T-helper 1 cell treated with Interleukin-12 subunit alpha and Interleukin-12 subunit beta and Interleukin-4 antibody, amounts not matched to agents 30 μg/mL and 1 μg/mL, for 36 hours (primary cell): ENCODE data around the gene RASSF1.

Experiments
- H3K27ac Mint-ChIP-seq: one replicate; pipeline ENCODE4 v1.8.0; 2021; ENCODE audit warnings: mild to moderate bottlenecking, mixed read lengths
- H3K27me3 Mint-ChIP-seq: one replicate; pipeline ENCODE4 v1.8.0; 2021; ENCODE audit warnings: low read depth, mixed read lengths
- H3K36me3 Mint-ChIP-seq: one replicate; pipeline ENCODE4 v1.8.0; 2021; ENCODE audit warnings: low read depth, mixed read lengths
- H3K4me1 Mint-ChIP-seq: one replicate; pipeline ENCODE4 v1.8.0; 2021; ENCODE audit warnings: low read depth, mixed read lengths
- H3K4me3 Mint-ChIP-seq: one replicate; pipeline ENCODE4 v1.8.0; 2021; ENCODE audit warnings: mild to moderate bottlenecking, moderate library complexity, mixed read lengths
- H3K9me3 Mint-ChIP-seq: one replicate; pipeline ENCODE4 v1.8.0; 2021; ENCODE audit warnings: mixed read lengths

Gene RASSF1

GRCh38 chr3:50374363-50375257 lies 34.0 kb upstream of the RASSF1 start:
- Mint-ChIP-seq H3K27me3 (no peaks in the 10 kb centered on the region), H3K4me3 (no peak overlapping the region), H3K27ac (no peak overlapping the region), H3K36me3 (no peaks in the 10 kb centered on the region), H3K9me3 (no peaks in the 10 kb centered on the region), H3K4me1 (peaks cover 2% of the 10 kb centered on the region)

- H3K27me3 Mint-ChIP-seq: no peaks in the 10 kb centered on the region
- no peak overlapping the region for H3K4me3 Mint-ChIP-seq
Observed at GRCh38 chr3:50373146-50374051, 32.8 kb upstream of the RASSF1 start.

GRCh38 chr3:50372349-50372748 lies 31.7 kb upstream of the RASSF1 start:
- H3K36me3 Mint-ChIP-seq: no peaks in the 10 kb centered on the region
- peaks cover 4% of the 10 kb centered on the region for H3K4me1 Mint-ChIP-seq
- no peaks in the 10 kb centered on the region for H3K9me3 Mint-ChIP-seq
- H3K4me3 Mint-ChIP-seq: no peak overlapping the region
- H3K27ac Mint-ChIP-seq: no peak overlapping the region
- no peaks in the 10 kb centered on the region for H3K27me3 Mint-ChIP-seq

More at GRCh38 chr3:50373146-50374051, 32.8 kb upstream of the RASSF1 start:
- H3K27ac Mint-ChIP-seq: no peak overlapping the region
- H3K9me3 Mint-ChIP-seq: no peaks in the 10 kb centered on the region
- H3K36me3 Mint-ChIP-seq: no peaks in the 10 kb centered on the region
- H3K4me1 Mint-ChIP-seq: peaks cover 4% of the 10 kb centered on the region

GRCh38 chr3:50371133-50371685 lies 30.6 kb upstream of the RASSF1 start:
- Mint-ChIP-seq H3K27ac (no peak overlapping the region), H3K9me3 (no peaks in the 10 kb centered on the region), H3K27me3 (no peaks in the 10 kb centered on the region), H3K36me3 (no peaks in the 10 kb centered on the region), H3K4me3 (no peak overlapping the region), H3K4me1 (peaks cover 4% of the 10 kb centered on the region)

- H3K4me1 Mint-ChIP-seq: peaks cover 7% of the 10 kb centered on the region
- no peaks in the 10 kb centered on the region for H3K36me3 Mint-ChIP-seq
- H3K27ac Mint-ChIP-seq: no peak overlapping the region
- H3K27me3 Mint-ChIP-seq: no peaks in the 10 kb centered on the region
- H3K9me3 Mint-ChIP-seq: no peaks in the 10 kb centered on the region
- no peak overlapping the region for H3K4me3 Mint-ChIP-seq
Observed at GRCh38 chr3:50370594-50370993, 30.0 kb upstream of the RASSF1 start.

GRCh38 chr3:50369012-50369670 lies 28.5 kb upstream of the RASSF1 start:
- Mint-ChIP-seq H3K4me3 (no peak overlapping the region), H3K9me3 (no peaks in the 10 kb centered on the region), H3K4me1 (peaks cover 10% of the 10 kb centered on the region), H3K27me3 (no peaks in the 10 kb centered on the region), H3K27ac (no peak overlapping the region), H3K36me3 (no peaks in the 10 kb centered on the region)

GRCh38 chr3:50365842-50366220 lies 25.2 kb upstream of the RASSF1 start:
- no peaks in the 10 kb centered on the region for H3K27me3 Mint-ChIP-seq
- H3K4me3 Mint-ChIP-seq: peak overlapping the region; percentile 82
- no peaks in the 10 kb centered on the region for H3K9me3 Mint-ChIP-seq
- H3K4me1 Mint-ChIP-seq: peaks cover 8% of the 10 kb centered on the region
- peak overlapping the region; percentile 78 for H3K27ac Mint-ChIP-seq
- H3K36me3 Mint-ChIP-seq: peaks cover 2% of the 10 kb centered on the region

- Mint-ChIP-seq H3K36me3 (peaks cover 2% of the 10 kb centered on the region), H3K9me3 (no peaks in the 10 kb centered on the region), H3K27me3 (no peaks in the 10 kb centered on the region), H3K27ac (peak overlapping the region; percentile 78), H3K4me3 (peak overlapping the region; percentile 82), H3K4me1 (peaks cover 8% of the 10 kb centered on the region)
Observed at GRCh38 chr3:50365080-50365841, 24.6 kb upstream of the RASSF1 start.

- Mint-ChIP-seq H3K27ac (no peak overlapping the region), H3K4me1 (peaks cover 12% of the 10 kb centered on the region), H3K4me3 (peak overlapping the region; percentile 65), H3K9me3 (no peaks in the 10 kb centered on the region), H3K27me3 (no peaks in the 10 kb centered on the region), H3K36me3 (peaks cover 2% of the 10 kb centered on the region)
Observed at GRCh38 chr3:50364573-50365079, 24.0 kb upstream of the RASSF1 start.

GRCh38 chr3:50359760-50360110 lies 19.1 kb upstream of the RASSF1 start:
- Mint-ChIP-seq H3K36me3 (peaks cover 20% of the 10 kb centered on the region), H3K4me1 (peaks cover 32% of the 10 kb centered on the region), H3K27me3 (no peaks in the 10 kb centered on the region), H3K4me3 (peak overlapping the region; percentile 98), H3K27ac (peak overlapping the region; percentile 92), H3K9me3 (no peaks in the 10 kb centered on the region)

- H3K4me1 Mint-ChIP-seq: peaks cover 32% of the 10 kb centered on the region
- peak within 1 kb of the TSS; percentile 92 for H3K27ac Mint-ChIP-seq
- peak within 1 kb of the TSS; percentile 98 for H3K4me3 Mint-ChIP-seq
- no peaks in the 10 kb centered on the region for H3K9me3 Mint-ChIP-seq
- H3K36me3 Mint-ChIP-seq: peaks cover 24% of the 10 kb centered on the region
- H3K27me3 Mint-ChIP-seq: no peaks in the 10 kb centered on the region
Observed at GRCh38 chr3:50358911-50359759, 18.5 kb upstream of the RASSF1 start, which contains the start of gene TMEM115. Gene TMEM115, minus strand, starts transcription at chr3:50359521. Its CDS starts 458 bp downstream, at chr3:50359063.

- H3K4me1 Mint-ChIP-seq: peaks cover 32% of the 10 kb centered on the region
- H3K4me3 Mint-ChIP-seq: peak overlapping the region; percentile 98
- H3K9me3 Mint-ChIP-seq: no peaks in the 10 kb centered on the region
- peak overlapping the region; percentile 69 for H3K27ac Mint-ChIP-seq
- peaks cover 24% of the 10 kb centered on the region for H3K36me3 Mint-ChIP-seq
- no peaks in the 10 kb centered on the region for H3K27me3 Mint-ChIP-seq
Observed at GRCh38 chr3:50358355-50358910, 17.8 kb upstream of the RASSF1 start.
